GM15510 (cell line): ENCODE results near the gene NECTIN1.

Experiments
- POLR2A ChIP-seq: IDR thresholded peaks from 3 replicates; pipeline ENCODE4 v1.6.1; 2011; ENCODE audit warnings: borderline replicate concordance; ENCODE audit not compliant: insufficient read length; ENCODE audit errors: extremely low read depth

The NECTIN1 gene

GRCh38 chr11:119763071-119763728 lies 34.2 kb upstream of the NECTIN1 start:
- TF ChIP-seq POLR2A = no peak

- TF ChIP-seq POLR2A = no peak
Measured at GRCh38 chr11:119759747-119760412, 30.9 kb upstream of the NECTIN1 start.

GRCh38 chr11:119759324-119759723 lies 30.3 kb upstream of the NECTIN1 start:
- no peak for TF ChIP-seq POLR2A

GRCh38 chr11:119758291-119758690 lies 29.3 kb upstream of the NECTIN1 start:
- no peak for TF ChIP-seq POLR2A

- no peak for TF ChIP-seq POLR2A
Measured at GRCh38 chr11:119757378-119757777, 28.4 kb upstream of the NECTIN1 start.

- TF ChIP-seq POLR2A = no peak
Measured at GRCh38 chr11:119756169-119756865, 27.3 kb upstream of the NECTIN1 start.

GRCh38 chr11:119755356-119756071 lies 26.5 kb upstream of the NECTIN1 start:
- no peak for TF ChIP-seq POLR2A

- no peak for TF ChIP-seq POLR2A
Measured at GRCh38 chr11:119754656-119755355, 25.8 kb upstream of the NECTIN1 start.

- no peak for TF ChIP-seq POLR2A
Measured at GRCh38 chr11:119754199-119754598, 25.2 kb upstream of the NECTIN1 start.

- no peak for TF ChIP-seq POLR2A
Measured at GRCh38 chr11:119752946-119753345, 23.9 kb upstream of the NECTIN1 start.

GRCh38 chr11:119752345-119752871 lies 23.4 kb upstream of the NECTIN1 start:
- TF ChIP-seq POLR2A = no peak

GRCh38 chr11:119750056-119750455 lies 21.1 kb upstream of the NECTIN1 start:
- no peak for TF ChIP-seq POLR2A

GRCh38 chr11:119749006-119749565 lies 20.1 kb upstream of the NECTIN1 start:
- no peak for TF ChIP-seq POLR2A

- no peak for TF ChIP-seq POLR2A
Measured at GRCh38 chr11:119747868-119748660, 19.1 kb upstream of the NECTIN1 start.
